Activated gamma-delta T cell (primary cell): ENCODE measurements around the gene SGCG.

Experiments
- DNase-seq: peaks from one replicate; lab custom pipeline; 2025; lab: John Stamatoyannopoulos, UW

The SGCG gene

GRCh38 chr13:23325191-23325590 is 144.4 kb downstream of the SGCG start:
- no peak for DNase-seq

- no peak for DNase-seq
Observed at GRCh38 chr13:23330356-23330755, 149.6 kb downstream of the SGCG start.

GRCh38 chr13:23339225-23339624 is 158.4 kb downstream of the SGCG start:
- no peak for DNase-seq

- no peak for DNase-seq
Observed at GRCh38 chr13:23344931-23345595, 164.3 kb downstream of the SGCG start.

GRCh38 chr13:23347601-23348000 is 166.8 kb downstream of the SGCG start:
- DNase-seq: no peak

- peak; percentile 2 for DNase-seq
Observed at GRCh38 chr13:23348262-23349127, 167.7 kb downstream of the SGCG start.

- no peak for DNase-seq
Observed at GRCh38 chr13:23349161-23349897, 168.6 kb downstream of the SGCG start.

GRCh38 chr13:23350009-23350408 is 169.2 kb downstream of the SGCG start:
- no peak for DNase-seq

GRCh38 chr13:23352161-23352560 is 171.4 kb downstream of the SGCG start:
- DNase-seq: no peak

GRCh38 chr13:23354520-23354919 is 173.7 kb downstream of the SGCG start:
- DNase-seq: no peak

- no peak for DNase-seq
Observed at GRCh38 chr13:23356368-23356767, 175.6 kb downstream of the SGCG start.

- no peak for DNase-seq
Observed at GRCh38 chr13:23357349-23357748, 176.6 kb downstream of the SGCG start.

GRCh38 chr13:23359882-23360281 is 179.1 kb downstream of the SGCG start:
- no peak for DNase-seq

GRCh38 chr13:23365652-23366051 is 184.9 kb downstream of the SGCG start:
- DNase-seq: no peak

- no peak for DNase-seq
Observed at GRCh38 chr13:23367907-23368306, 187.1 kb downstream of the SGCG start.

GRCh38 chr13:23372264-23372906 is 191.6 kb downstream of the SGCG start:
- DNase-seq: no peak
